ENCODE measurements around the gene CNGB1.

The CNGB1 gene

DNA sequence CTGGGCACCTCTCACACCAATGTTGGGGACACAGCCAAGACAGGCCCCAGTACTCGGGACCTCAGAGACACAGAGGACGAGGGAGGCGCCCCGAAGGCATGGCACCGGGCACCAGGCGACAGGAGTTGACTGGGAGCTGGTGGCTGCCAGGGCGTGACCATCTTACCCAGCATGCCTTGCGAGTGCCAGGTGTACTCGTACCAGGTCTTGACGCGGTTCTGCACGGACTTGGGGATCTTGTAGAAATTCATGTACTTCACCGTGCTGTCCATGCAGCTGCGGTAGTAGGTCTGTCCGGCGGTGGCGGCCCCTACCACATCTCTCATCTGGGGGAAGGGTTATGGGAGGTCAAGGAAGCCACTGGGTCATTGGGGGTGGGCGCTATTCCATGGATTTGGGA is 67.3 kb downstream of the CNGB1 start:
- no peak overlapping the region for H3K4me3 ChIP-seq (ENCODE audit: low read depth, low read length)
- TF ChIP-seq, protein P1, sequence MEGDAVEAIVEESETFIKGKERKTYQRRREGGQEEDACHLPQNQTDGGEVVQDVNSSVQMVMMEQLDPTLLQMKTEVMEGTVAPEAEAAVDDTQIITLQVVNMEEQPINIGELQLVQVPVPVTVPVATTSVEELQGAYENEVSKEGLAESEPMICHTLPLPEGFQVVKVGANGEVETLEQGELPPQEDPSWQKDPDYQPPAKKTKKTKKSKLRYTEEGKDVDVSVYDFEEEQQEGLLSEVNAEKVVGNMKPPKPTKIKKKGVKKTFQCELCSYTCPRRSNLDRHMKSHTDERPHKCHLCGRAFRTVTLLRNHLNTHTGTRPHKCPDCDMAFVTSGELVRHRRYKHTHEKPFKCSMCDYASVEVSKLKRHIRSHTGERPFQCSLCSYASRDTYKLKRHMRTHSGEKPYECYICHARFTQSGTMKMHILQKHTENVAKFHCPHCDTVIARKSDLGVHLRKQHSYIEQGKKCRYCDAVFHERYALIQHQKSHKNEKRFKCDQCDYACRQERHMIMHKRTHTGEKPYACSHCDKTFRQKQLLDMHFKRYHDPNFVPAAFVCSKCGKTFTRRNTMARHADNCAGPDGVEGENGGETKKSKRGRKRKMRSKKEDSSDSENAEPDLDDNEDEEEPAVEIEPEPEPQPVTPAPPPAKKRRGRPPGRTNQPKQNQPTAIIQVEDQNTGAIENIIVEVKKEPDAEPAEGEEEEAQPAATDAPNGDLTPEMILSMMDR (IDR thresholded peaks at IDR 0.05; ENCODE audit: low read depth, low read length) = no peak

DNA sequence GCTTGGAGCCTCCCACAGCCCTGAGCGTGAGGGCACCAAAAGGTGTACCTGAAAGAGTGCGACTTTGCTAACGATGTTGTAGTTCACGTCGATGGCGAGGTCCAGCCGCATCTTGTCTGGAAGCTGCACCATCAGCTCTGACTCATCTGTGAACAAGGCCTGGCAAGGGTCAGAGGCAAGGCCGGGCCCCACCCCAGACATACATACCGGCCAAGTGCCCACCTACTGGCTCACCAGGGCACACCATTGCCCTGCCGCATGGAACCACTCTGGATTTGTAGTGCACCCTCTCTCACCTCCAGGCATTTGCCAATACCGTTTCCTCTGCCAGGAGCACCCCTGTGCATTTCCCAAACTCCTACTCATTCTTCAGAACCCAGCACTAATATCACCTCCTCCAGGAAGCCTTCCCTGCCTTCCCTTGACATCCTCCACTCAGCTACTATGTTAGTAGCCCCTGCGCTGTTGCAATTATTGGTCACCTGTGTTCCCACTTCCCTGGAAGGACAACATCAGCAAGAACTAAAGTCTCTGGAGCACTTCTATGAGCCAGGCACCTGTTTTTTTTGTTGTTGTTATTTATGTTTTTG is 69.4 kb downstream of the CNGB1 start:
- H3K4me3 ChIP-seq (ENCODE audit: low read depth, low read length) = no peak overlapping the region
- TF ChIP-seq, protein P1 (IDR thresholded peaks at IDR 0.05; ENCODE audit: low read depth, low read length) = no peak

DNA sequence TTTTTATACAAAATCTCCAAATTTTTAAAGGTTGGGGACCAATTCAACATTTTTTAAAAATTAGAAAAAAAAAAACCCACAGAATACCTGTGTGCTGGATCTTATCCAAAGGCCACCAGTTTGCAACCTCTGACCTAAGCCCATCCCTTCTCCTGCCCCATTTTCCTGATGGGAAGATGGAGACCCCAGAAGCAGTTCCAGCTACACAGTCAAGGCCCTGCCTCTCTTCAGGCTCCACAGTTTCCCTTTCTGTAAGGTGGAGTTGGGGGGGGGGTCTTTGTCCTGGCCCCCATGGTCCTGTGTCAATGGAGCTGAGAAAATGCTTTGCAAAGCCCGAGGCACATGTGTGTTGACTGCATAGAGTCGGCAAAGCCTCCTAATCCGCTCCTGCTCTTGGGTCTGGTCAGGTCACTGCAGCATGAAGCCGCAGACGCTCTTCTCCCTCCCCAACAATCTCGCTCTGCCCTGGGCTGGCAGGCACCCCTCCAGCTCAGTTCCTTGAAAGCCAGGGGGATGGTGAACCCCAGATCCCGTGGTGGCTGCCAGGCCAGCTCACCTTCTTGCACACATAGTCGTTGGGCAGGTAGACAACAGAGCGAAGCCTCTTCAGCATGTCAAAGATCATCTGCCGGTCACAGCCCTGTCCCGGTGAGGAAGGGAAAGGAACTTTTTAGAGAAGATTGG is 70.0 kb downstream of the CNGB1 start:
- H3K4me3 ChIP-seq (ENCODE audit: low read depth, low read length) = no peak overlapping the region

DNA sequence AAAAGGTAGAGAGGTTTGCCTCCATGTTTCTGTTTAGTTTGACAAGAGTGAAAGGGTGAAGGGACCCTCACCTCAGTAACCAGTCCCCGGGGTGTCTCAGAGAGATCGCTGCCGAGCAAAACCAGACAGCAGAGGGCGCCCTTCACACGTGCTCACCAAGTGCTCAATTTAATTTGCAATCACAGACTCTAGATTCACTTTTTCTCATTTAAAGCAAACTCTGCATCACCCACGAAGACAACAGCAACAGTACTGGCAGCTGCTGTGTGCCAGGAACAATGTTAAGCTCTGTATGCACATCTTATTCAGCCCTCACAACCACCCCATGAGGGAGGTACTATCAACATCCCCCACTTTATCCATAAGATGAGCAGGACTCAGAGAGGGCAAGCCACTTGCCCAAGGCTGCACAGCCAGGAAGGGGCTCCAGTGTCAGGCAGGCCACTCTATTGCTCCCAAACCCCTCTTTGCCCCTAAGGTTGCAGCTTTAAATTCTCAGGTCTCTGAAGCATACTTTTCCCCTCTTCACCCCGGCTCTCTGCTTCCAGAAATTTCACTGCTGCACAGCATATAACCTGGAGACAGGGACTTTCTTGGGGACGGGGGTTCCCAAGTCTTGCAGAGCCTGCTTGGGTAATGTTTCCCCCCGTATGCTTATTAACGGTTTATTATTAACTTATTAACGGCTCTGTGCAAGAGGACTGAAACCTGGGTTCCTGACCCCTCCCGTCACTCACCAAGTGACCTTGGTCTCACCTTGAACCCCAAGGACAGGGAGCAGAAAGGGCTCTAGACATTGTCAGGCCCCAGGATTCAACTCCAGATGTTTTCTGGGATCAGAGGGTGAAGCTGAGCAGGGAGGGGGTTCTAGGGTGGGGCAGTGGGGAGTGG is 70.9 kb downstream of the CNGB1 start:
- H3K4me3 ChIP-seq (ENCODE audit: low read depth, low read length) = no peak overlapping the region
- TF ChIP-seq, protein P1 (IDR thresholded peaks at IDR 0.05; ENCODE audit: low read depth, low read length) = peak; percentile 80

More for the DNA sequence above, 70.0 kb downstream of the CNGB1 start:
- TF ChIP-seq, protein P1 (IDR thresholded peaks at IDR 0.05; ENCODE audit: low read depth, low read length) = no peak

DNA sequence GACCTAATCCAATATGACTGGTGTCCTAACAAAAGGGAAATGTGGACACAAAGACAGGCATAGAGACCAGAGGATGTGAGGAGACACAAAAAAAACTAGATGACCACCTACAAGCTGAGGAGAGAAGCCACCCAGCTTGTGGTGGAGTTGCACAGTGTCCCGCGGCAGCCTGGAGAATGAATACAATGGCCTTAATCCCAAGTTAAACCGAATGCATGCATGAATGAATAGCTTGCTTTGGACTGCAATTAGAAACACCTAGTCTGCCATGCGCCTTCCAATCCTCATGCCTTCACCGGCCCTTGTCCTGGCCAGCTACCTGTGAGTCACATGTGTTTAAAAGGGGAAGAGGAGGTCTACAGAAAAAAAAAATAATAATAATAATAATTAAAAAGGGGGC is 72.0 kb downstream of the CNGB1 start:
- TF ChIP-seq, protein P1 (IDR thresholded peaks at IDR 0.05; ENCODE audit: low read depth, low read length) = no peak

DNA sequence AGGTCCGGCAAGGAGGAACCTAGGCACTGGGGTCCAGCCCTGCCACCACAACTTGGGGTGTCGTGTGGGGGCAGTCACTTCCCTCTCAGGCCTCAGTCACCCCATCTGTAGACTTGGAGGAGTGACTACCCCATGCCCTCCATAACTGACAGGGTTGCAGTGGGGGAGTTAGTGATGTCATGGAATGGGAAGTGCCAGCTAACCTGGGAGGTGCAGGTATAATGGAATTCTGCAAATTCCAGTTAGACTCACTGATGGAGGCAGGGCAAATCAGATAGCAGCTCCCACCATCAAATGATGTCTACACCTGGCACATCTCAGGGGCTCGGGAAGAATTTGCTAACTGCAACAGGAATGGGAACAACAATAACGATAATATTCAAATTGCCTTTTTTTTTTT is 72.9 kb downstream of the CNGB1 start:
- no peak overlapping the region for H3K4me3 ChIP-seq (ENCODE audit: low read depth, low read length)
- TF ChIP-seq, protein P1 (IDR thresholded peaks at IDR 0.05; ENCODE audit: low read depth, low read length) = no peak

More for the DNA sequence above, 72.0 kb downstream of the CNGB1 start:
- H3K4me3 ChIP-seq (ENCODE audit: low read depth, low read length) = no peak overlapping the region

All from WI38 (cell line).